HG03159 (cell line): ENCODE results near the gene SFT2D1.

ENCODE experiments used
- ATAC-seq: cut with Tn5 transposase; IDR thresholded peaks from one replicate; pipeline ENCODE4 v1.9.1; 2021; ENCODE audit warnings: mild to moderate bottlenecking, moderate library complexity; ENCODE audit not compliant: unreplicated experiment

SFT2D1 gene

GRCh38 chr6:166308769-166309589, 33.4 kb downstream of the SFT2D1 start:
- no peak for ATAC-seq

GRCh38 chr6:166308033-166308768, 34.1 kb downstream of the SFT2D1 start, which contains the start of gene PRR18:
TSS of gene PRR18 (minus strand) at chr6:166308392. CDS start at chr6:166308142, 250 bp downstream.
- ATAC-seq: peak; percentile 42

GRCh38 chr6:166307082-166308032, 35.0 kb downstream of the SFT2D1 start:
- peak; percentile 35 for ATAC-seq

- no peak for ATAC-seq
Measured at GRCh38 chr6:166306378-166307081, 35.8 kb downstream of the SFT2D1 start.

GRCh38 chr6:166305562-166306117, 36.7 kb downstream of the SFT2D1 start:
- ATAC-seq: no peak

GRCh38 chr6:166304106-166304505, 38.2 kb downstream of the SFT2D1 start:
- no peak for ATAC-seq

- ATAC-seq: no peak
Measured at GRCh38 chr6:166301611-166302529, 40.5 kb downstream of the SFT2D1 start.

GRCh38 chr6:166300357-166300987, 41.9 kb downstream of the SFT2D1 start:
- no peak for ATAC-seq

- no peak for ATAC-seq
Measured at GRCh38 chr6:166297606-166298005, 44.7 kb downstream of the SFT2D1 start.

GRCh38 chr6:166296035-166296883, 46.1 kb downstream of the SFT2D1 start:
- no peak for ATAC-seq

GRCh38 chr6:166293731-166294584, 48.4 kb downstream of the SFT2D1 start:
- no peak for ATAC-seq

- no peak for ATAC-seq
Measured at GRCh38 chr6:166289207-166290060, 52.9 kb downstream of the SFT2D1 start.

- ATAC-seq: peak; percentile 98
Measured at GRCh38 chr6:166286839-166287271, 55.5 kb downstream of the SFT2D1 start.

GRCh38 chr6:166285233-166285632, 57.1 kb downstream of the SFT2D1 start:
- ATAC-seq: no peak

- no peak for ATAC-seq
Measured at GRCh38 chr6:166284640-166285039, 57.7 kb downstream of the SFT2D1 start.
